ENCODE data around the gene ABCA1. TPM values are rescaled to one million over a fixed set of nuclear protein-coding genes. Genes with fewer than 3 reads are reported as not detected.

ABCA1 gene
- total and polyA plus RNA-seq, 2 donors (not counting 1 experiment from before 2014, with no cell fraction given) = 11.5 to 60.4 TPM

DNA sequence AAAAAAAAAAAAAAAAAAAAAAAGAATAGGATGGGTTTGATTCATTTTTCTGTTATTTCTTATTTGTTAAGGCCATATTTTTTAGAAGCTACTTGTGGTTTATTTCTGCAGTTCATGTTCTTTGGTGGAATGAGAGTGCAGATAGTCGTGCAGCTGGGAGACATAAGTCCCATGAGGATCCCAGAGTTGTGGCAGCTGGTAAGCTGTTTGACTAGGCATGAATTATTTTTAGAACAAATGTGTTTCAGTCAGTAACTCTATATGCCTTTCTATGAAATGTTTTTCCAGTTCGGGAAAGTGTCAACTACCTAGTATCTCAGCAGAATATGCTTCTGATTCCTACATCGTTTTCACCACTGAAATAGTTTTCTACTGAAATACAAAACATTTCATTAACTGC, 169.0 kb downstream of the ABCA1 start:
- no peak overlapping the region for H3K9ac ChIP-seq (ENCODE audit: insufficient read depth, low read length)
- no peak overlapping the region for H3K4me3 ChIP-seq (replicated peaks in 1 of 4; ENCODE audit: control extremely low read depth in 1 of 4, insufficient read depth in 1 of 4, low read depth in 3 of 4, low read length in 4 of 4)
- H3K79me2 ChIP-seq (ENCODE audit: control insufficient read depth, insufficient read depth, low read length) = no peaks in the 10 kb centered on the region
- no peaks in the 10 kb centered on the region for H3K36me3 ChIP-seq (ENCODE audit: control insufficient read depth, insufficient read depth, low read length)
- no peaks in the 10 kb centered on the region for H3K4me1 ChIP-seq (ENCODE audit: control insufficient read depth, extremely low read depth, insufficient read depth, low read length)
- no peak overlapping the region for H3K27ac ChIP-seq (ENCODE audit: insufficient read depth, low read length)
- no peaks in the 10 kb centered on the region for H4K20me1 ChIP-seq (ENCODE audit: control insufficient read depth, extremely low read depth, insufficient read depth, low read length)
- H3K27me3 ChIP-seq (ENCODE audit: control insufficient read depth, insufficient read depth, low read length) = no peaks in the 10 kb centered on the region
- TF ChIP-seq, protein P1, sequence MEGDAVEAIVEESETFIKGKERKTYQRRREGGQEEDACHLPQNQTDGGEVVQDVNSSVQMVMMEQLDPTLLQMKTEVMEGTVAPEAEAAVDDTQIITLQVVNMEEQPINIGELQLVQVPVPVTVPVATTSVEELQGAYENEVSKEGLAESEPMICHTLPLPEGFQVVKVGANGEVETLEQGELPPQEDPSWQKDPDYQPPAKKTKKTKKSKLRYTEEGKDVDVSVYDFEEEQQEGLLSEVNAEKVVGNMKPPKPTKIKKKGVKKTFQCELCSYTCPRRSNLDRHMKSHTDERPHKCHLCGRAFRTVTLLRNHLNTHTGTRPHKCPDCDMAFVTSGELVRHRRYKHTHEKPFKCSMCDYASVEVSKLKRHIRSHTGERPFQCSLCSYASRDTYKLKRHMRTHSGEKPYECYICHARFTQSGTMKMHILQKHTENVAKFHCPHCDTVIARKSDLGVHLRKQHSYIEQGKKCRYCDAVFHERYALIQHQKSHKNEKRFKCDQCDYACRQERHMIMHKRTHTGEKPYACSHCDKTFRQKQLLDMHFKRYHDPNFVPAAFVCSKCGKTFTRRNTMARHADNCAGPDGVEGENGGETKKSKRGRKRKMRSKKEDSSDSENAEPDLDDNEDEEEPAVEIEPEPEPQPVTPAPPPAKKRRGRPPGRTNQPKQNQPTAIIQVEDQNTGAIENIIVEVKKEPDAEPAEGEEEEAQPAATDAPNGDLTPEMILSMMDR (conservative IDR thresholded peaks at IDR 0.05 in 1 of 2, IDR thresholded peaks at IDR 0.05 in 1 of 2; ENCODE audit: low read depth in 1 of 2, low read length in 2 of 2) = no peak
- TF ChIP-seq EZH2 (IDR thresholded peaks at IDR 0.05; ENCODE audit: low read length, missing control alignments) = no peak
- H2AFZ ChIP-seq (ENCODE audit: low read length) = no peak overlapping the region
- H3K9me3 ChIP-seq (ENCODE audit: control insufficient read depth, insufficient read depth, low read depth, low read length) = no peaks in the 10 kb centered on the region
- DNase-seq (ENCODE audit: low read depth in 2 of 2) = no peak
- H3K4me2 ChIP-seq (ENCODE audit: extremely low read depth, insufficient read depth, low read length) = no peak overlapping the region

- Histone ChIP-seq H3K4me1 (ENCODE audit: control insufficient read depth, extremely low read depth, insufficient read depth, low read length) (peaks cover 3% of the 10 kb centered on the region), H3K27ac (ENCODE audit: insufficient read depth, low read length) (no peak overlapping the region), H3K36me3 (ENCODE audit: control insufficient read depth, insufficient read depth, low read length) (peaks cover 1% of the 10 kb centered on the region), H3K9ac (ENCODE audit: insufficient read depth, low read length) (no peak overlapping the region), H3K9me3 (ENCODE audit: control insufficient read depth, insufficient read depth, low read depth, low read length) (no peaks in the 10 kb centered on the region), H2AFZ (ENCODE audit: low read length) (no peak overlapping the region), H3K27me3 (ENCODE audit: control insufficient read depth, insufficient read depth, low read length) (no peaks in the 10 kb centered on the region), H3K4me3 (replicated peaks in 1 of 4; ENCODE audit: control extremely low read depth in 1 of 4, insufficient read depth in 1 of 4, low read depth in 3 of 4, low read length in 4 of 4) (no peak overlapping the region), H3K4me2 (ENCODE audit: extremely low read depth, insufficient read depth, low read length) (no peak overlapping the region), H3K79me2 (ENCODE audit: control insufficient read depth, insufficient read depth, low read length) (peaks cover 6% of the 10 kb centered on the region), H4K20me1 (ENCODE audit: control insufficient read depth, extremely low read depth, insufficient read depth, low read length) (no peaks in the 10 kb centered on the region)
- no peak for DNase-seq (ENCODE audit: low read depth in 2 of 2)
- TF ChIP-seq, protein P1 (conservative IDR thresholded peaks at IDR 0.05 in 1 of 2, IDR thresholded peaks at IDR 0.05 in 1 of 2; ENCODE audit: low read depth in 1 of 2, low read length in 2 of 2) = no peak
- no peak for TF ChIP-seq EZH2 (IDR thresholded peaks at IDR 0.05; ENCODE audit: low read length, missing control alignments)
Measured at GRCh38 chr9:104750185-104750767, 177.7 kb downstream of the ABCA1 start.

DNA sequence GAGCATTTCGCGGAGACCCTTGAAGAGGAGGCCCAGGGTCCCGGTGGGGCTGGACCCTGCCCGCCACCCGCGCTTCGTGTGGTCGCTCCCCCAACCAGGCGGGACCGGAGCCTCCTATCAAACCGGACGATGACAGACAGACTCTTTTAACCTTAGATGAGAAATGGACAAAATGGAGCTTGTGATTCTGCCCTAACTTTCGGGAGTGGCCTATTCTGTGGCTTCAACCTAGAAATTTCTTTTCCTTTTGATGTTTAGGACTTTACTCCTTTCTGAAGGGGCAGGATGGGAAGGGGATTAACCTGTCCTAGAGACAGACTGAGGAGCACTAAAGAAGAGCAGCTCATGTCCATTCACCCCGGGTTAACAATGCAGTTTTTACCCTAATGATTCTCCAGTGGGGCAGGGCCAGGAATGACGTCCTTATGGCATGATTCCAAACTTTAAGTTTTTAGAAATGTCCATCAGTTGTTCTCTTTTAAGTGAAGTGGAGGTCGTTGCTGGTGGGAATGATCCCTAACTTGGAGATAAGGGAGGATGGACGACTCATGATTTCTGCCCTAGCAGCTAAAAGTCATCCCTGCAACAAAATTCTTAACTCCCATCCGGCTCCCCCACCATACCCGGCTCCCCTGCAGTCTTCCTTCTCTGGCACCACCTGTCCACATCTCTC, 179.5 kb downstream of the ABCA1 start:
- H3K27me3 ChIP-seq (ENCODE audit: control insufficient read depth, insufficient read depth, low read length) = no peaks in the 10 kb centered on the region
- H3K79me2 ChIP-seq (ENCODE audit: control insufficient read depth, insufficient read depth, low read length) = peaks cover 6% of the 10 kb centered on the region
- DNase-seq (ENCODE audit: low read depth in 2 of 2) = peak; percentile 26 to 42
- H3K9me3 ChIP-seq (ENCODE audit: control insufficient read depth, insufficient read depth, low read depth, low read length) = no peaks in the 10 kb centered on the region
- peak overlapping the region; percentile 100 for H2AFZ ChIP-seq (ENCODE audit: low read length)
- no peak for TF ChIP-seq EZH2 (IDR thresholded peaks at IDR 0.05; ENCODE audit: low read length, missing control alignments)
- TF ChIP-seq, protein P1 (conservative IDR thresholded peaks at IDR 0.05 in 1 of 2, IDR thresholded peaks at IDR 0.05 in 1 of 2; ENCODE audit: low read depth in 1 of 2, low read length in 2 of 2) = no peak
- H3K4me3 ChIP-seq (replicated peaks in 1 of 4; ENCODE audit: control extremely low read depth in 1 of 4, insufficient read depth in 1 of 4, low read depth in 3 of 4, low read length in 4 of 4) = peak overlapping the region; percentile 64 to 82 (median 78)
- peaks cover 1% of the 10 kb centered on the region for H3K36me3 ChIP-seq (ENCODE audit: control insufficient read depth, insufficient read depth, low read length)
- H4K20me1 ChIP-seq (ENCODE audit: control insufficient read depth, extremely low read depth, insufficient read depth, low read length) = no peaks in the 10 kb centered on the region
- peak overlapping the region; percentile 90 for H3K9ac ChIP-seq (ENCODE audit: insufficient read depth, low read length)
- H3K4me2 ChIP-seq (ENCODE audit: extremely low read depth, insufficient read depth, low read length) = peak overlapping the region; percentile 88
- H3K4me1 ChIP-seq (ENCODE audit: control insufficient read depth, extremely low read depth, insufficient read depth, low read length) = peaks cover 3% of the 10 kb centered on the region
- peak overlapping the region; percentile 90 for H3K27ac ChIP-seq (ENCODE audit: insufficient read depth, low read length)

All from fibroblast of lung (primary cell).